OCI-LY3 (cell line): ENCODE measurements around the gene TECTA.

Source experiments
- H2AFZ ChIP-seq: fragments of 200-600, 300-600 bp; shearing (Covaris generic); 2 replicates; pipeline ENCODE4 v1.6.0; 2014; ENCODE audit warnings: antibody characterized with exemption, low read depth, low read length
- H3K27ac ChIP-seq: fragments of 200-600, 300-600 bp; sonication (generic); 2 replicates; pipeline ENCODE4 v1.5.1; 2014; ENCODE audit warnings: mild to moderate bottlenecking, low read length, moderate library complexity, mixed read lengths
- H3K27me3 ChIP-seq: fragments of 200-600, 300-600 bp; sonication (generic); 2 replicates; pipeline ENCODE4 v1.6.1; 2014; ENCODE audit warnings: low read depth, low read length, mixed read lengths
- H3K36me3 ChIP-seq: fragments of 200-600, 300-600 bp; sonication (generic); replicated peaks from 2 replicates; pipeline ENCODE3; 2014; ENCODE audit warnings: low read depth, low read length, mixed read lengths
- H3K4me1 ChIP-seq: fragments of 300-600, 200-600 bp; sonication (generic); 2 replicates; pipeline ENCODE4 v1.6.1; 2014; ENCODE audit warnings: low read length, mixed read lengths
- H3K4me2 ChIP-seq: fragments of 200-600, 300-600 bp; sonication (generic); 2 replicates; pipeline ENCODE4 v1.6.1; 2014; ENCODE audit warnings: low read length, mixed read lengths
- H3K4me3 ChIP-seq: fragments of 300-600, 200-600 bp; sonication (generic); 2 replicates; pipeline ENCODE4 v1.5.1; 2014; ENCODE audit warnings: antibody characterized with exemption, mild to moderate bottlenecking, low read length, moderate library complexity
- H3K79me2 ChIP-seq: fragments of 300-600, 200-600 bp; shearing (Covaris generic); 2 replicates; pipeline ENCODE4 v1.6.1; 2014; ENCODE audit warnings: mild to moderate bottlenecking, low read length, mixed read lengths
- H3K9ac ChIP-seq: fragments of 300-600, 200-600 bp; shearing (Covaris generic); 2 replicates; pipeline ENCODE4 v1.6.0; 2014; ENCODE audit warnings: mild to moderate bottlenecking, low read length, moderate library complexity
- H3K9me3 ChIP-seq: fragments of 200-600, 300-600 bp; shearing (Covaris generic); 2 replicates; pipeline ENCODE4 v1.6.1; 2014; ENCODE audit warnings: low read length, mixed read lengths; ENCODE audit not compliant: insufficient read depth
- H4K20me1 ChIP-seq: fragments of 200-600, 300-600 bp; sonication (generic); 2 replicates; pipeline ENCODE4 v1.6.1; 2016; ENCODE audit warnings: low read length, mixed read lengths; ENCODE audit not compliant: insufficient read depth
- CTCF ChIP-seq: fragments of 200-600, 300-600 bp; sonication (generic); IDR thresholded peaks from 2 replicates; pipeline ENCODE4 v1.5.1; 2014; ENCODE audit warnings: antibody characterized with exemption, low read length, low read depth
- EZH2phosphoT487 ChIP-seq: fragments of 200-600 bp; shearing (Covaris generic); IDR thresholded peaks from 2 replicates; pipeline ENCODE4 v1.6.1; 2018; ENCODE audit warnings: antibody characterized with exemption, mixed run types, low read depth

Gene TECTA

GRCh38 chr11:121198491-121198890 lies 97.4 kb downstream of the TECTA start:
- H3K4me2 ChIP-seq: no peak overlapping the region

GRCh38 chr11:121199516-121199915 lies 98.5 kb downstream of the TECTA start:
- H4K20me1 ChIP-seq: no peaks in the 10 kb centered on the region
- H3K4me2 ChIP-seq: no peak overlapping the region
- no peaks in the 10 kb centered on the region for H3K9me3 ChIP-seq
- H3K27ac ChIP-seq: no peak overlapping the region
- no peak overlapping the region for H3K4me3 ChIP-seq
- H3K4me1 ChIP-seq: peaks cover 7% of the 10 kb centered on the region; the same call in 1 of the 2 replicates
- TF ChIP-seq CTCF (no peak), EZH2phosphoT487 (no peak)
- no peak overlapping the region for H2AFZ ChIP-seq
- H3K79me2 ChIP-seq: no peaks in the 10 kb centered on the region
- H3K27me3 ChIP-seq: peaks cover 6% of the 10 kb centered on the region
- H3K9ac ChIP-seq: no peak overlapping the region
- no peaks in the 10 kb centered on the region for H3K36me3 ChIP-seq

More at GRCh38 chr11:121198491-121198890, 97.4 kb downstream of the TECTA start:
- Histone ChIP-seq H4K20me1 (no peaks in the 10 kb centered on the region), H3K4me1 (peaks cover 7% of the 10 kb centered on the region; the same call in 1 of the 2 replicates), H3K4me3 (no peak overlapping the region), H3K27ac (no peak overlapping the region), H3K9me3 (no peaks in the 10 kb centered on the region), H3K79me2 (no peaks in the 10 kb centered on the region), H3K36me3 (no peaks in the 10 kb centered on the region), H2AFZ (no peak overlapping the region), H3K9ac (no peak overlapping the region), H3K27me3 (peaks cover 6% of the 10 kb centered on the region)
- TF ChIP-seq EZH2phosphoT487: no peak
- no peak for TF ChIP-seq CTCF

GRCh38 chr11:121206810-121207209 lies 105.8 kb downstream of the TECTA start:
- Histone ChIP-seq H3K36me3 (no peaks in the 10 kb centered on the region), H3K4me1 (peaks cover 47% of the 10 kb centered on the region)

GRCh38 chr11:121207485-121208115 lies 106.6 kb downstream of the TECTA start:
- Histone ChIP-seq H3K4me2 (peak overlapping the region; percentile 61), H3K4me1 (peaks cover 55% of the 10 kb centered on the region), H3K9me3 (no peaks in the 10 kb centered on the region), H3K4me3 (peak overlapping the region; percentile 29; the same call in 1 of the 2 replicates), H2AFZ (no peak overlapping the region), H3K36me3 (no peaks in the 10 kb centered on the region), H3K27me3 (no peaks in the 10 kb centered on the region), H4K20me1 (no peaks in the 10 kb centered on the region), H3K27ac (0 out of 2 replicates have a peak overlapping the region, but pooled peaks have one; percentile 7), H3K79me2 (no peaks in the 10 kb centered on the region), H3K9ac (no peak overlapping the region)
- TF ChIP-seq CTCF (no peak), EZH2phosphoT487 (no peak)

More at GRCh38 chr11:121206810-121207209, 105.8 kb downstream of the TECTA start:
- no peak overlapping the region for H3K27ac ChIP-seq
- H2AFZ ChIP-seq: no peak overlapping the region
- no peaks in the 10 kb centered on the region for H4K20me1 ChIP-seq
- no peak overlapping the region for H3K4me2 ChIP-seq
- no peak for TF ChIP-seq CTCF
- TF ChIP-seq EZH2phosphoT487: no peak
- H3K79me2 ChIP-seq: no peaks in the 10 kb centered on the region
- no peak overlapping the region for H3K9ac ChIP-seq
- no peaks in the 10 kb centered on the region for H3K27me3 ChIP-seq
- H3K4me3 ChIP-seq: no peak overlapping the region
- no peaks in the 10 kb centered on the region for H3K9me3 ChIP-seq
